Measurements from ENCODE around the gene ARRDC5.
"Not testable (repeated sequence)": the region's sequence is repeated elsewhere in the genome, so short reads cannot be mapped to it uniquely, and the experiment has no call there.

DNA sequence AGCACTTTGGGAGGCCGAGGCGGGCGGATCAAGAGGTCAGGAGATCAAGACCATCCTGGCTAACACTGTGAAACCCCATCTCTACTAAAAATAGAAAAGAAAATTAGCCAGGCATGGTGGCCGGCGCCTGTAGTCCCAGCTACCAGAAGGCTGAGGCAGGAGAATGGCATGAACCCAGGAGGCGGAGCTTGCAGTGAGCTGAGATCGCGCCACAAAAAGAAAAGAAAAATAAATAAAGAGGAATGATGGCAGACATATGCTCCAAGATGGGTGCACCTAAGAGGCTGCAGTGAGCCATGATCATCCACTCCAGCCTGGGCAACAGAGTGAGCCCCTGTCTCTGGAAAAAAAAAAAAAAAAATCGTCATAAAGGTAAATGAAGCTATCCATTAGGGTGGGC is 56.7 kb downstream of the ARRDC5 start:
- TF ChIP-seq, protein P1, sequence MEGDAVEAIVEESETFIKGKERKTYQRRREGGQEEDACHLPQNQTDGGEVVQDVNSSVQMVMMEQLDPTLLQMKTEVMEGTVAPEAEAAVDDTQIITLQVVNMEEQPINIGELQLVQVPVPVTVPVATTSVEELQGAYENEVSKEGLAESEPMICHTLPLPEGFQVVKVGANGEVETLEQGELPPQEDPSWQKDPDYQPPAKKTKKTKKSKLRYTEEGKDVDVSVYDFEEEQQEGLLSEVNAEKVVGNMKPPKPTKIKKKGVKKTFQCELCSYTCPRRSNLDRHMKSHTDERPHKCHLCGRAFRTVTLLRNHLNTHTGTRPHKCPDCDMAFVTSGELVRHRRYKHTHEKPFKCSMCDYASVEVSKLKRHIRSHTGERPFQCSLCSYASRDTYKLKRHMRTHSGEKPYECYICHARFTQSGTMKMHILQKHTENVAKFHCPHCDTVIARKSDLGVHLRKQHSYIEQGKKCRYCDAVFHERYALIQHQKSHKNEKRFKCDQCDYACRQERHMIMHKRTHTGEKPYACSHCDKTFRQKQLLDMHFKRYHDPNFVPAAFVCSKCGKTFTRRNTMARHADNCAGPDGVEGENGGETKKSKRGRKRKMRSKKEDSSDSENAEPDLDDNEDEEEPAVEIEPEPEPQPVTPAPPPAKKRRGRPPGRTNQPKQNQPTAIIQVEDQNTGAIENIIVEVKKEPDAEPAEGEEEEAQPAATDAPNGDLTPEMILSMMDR (IDR thresholded peaks at IDR 0.05; ENCODE audit: insufficient read depth, low read length, poor library complexity, severe bottlenecking) = not testable (repeated sequence)
- TF ChIP-seq EZH2phosphoT487 (conservative IDR thresholded peaks at IDR 0.05; ENCODE audit: low read length) = not testable (repeated sequence)
